Measurements from ENCODE around the gene ACE. TPM values are rescaled to one million over a fixed set of nuclear protein-coding genes. Genes with fewer than 3 reads are reported as not detected.

Gene ACE
- total RNA-seq, 4 donors from 2014 or later, result 4.8 to 10.4 (median 8.2) TPM

GRCh38 chr17:63446753-63447470, 29.9 kb upstream of the ACE start:
- TF ChIP-seq POLR2A (IDR thresholded peaks at IDR 0.05), result no peak
- TF ChIP-seq CTCF (IDR thresholded peaks at IDR 0.05), result peak in 1 of 4 experiments; percentile 47
- TF ChIP-seq EP300 (IDR thresholded peaks at IDR 0.05), result no peak
- TF ChIP-seq POLR2AphosphoS5 (IDR thresholded peaks at IDR 0.05), result no peak
- no peaks in the 10 kb centered on the region for H3K9me3 ChIP-seq
- WGBS, 2 donors (ENCODE audit: low coverage in 1 of 2), result 27% methylated on average over 6 of the region's 44 CpGs; no CpG with 5 or more reads in 1 of the 2 donors

DNA sequence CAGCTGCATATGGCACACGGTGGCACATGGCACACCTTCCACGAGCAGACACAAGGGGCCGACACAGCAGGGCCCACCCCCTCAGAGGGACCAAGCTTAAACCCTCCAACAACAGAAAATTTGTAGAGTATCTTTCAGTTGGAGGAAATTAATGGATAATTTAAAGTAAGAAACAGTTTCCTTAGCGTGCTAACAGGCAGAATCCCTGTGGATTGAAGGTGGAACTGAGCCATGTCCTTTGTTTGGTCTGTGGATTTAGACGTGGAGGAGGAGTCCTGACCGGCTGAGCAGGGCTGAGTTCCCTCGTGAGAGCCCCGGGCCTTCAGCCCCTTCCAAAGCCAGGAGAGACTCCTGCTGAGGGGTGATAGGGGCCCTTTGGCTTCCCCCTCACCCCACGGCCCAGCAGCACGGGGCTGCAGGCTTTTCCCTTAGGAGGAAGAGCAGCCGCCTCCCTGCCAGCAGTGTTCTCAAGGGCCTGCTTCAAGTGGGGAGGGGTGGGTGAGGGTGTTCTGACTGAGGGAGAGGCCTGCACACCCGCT, 29.3 kb upstream of the ACE start:
- no peak for ATAC-seq
- Histone ChIP-seq H3K4me1 (peaks cover 0 to 37% (median 14%) of the 10 kb centered on the region in 3 donors), H3K4me3 (peak overlapping the region in 1 of 2 donors; percentile 72), H3K36me3 (no peaks in the 10 kb centered on the region), H3K27ac (peak overlapping the region in 3 of 4 donors; percentile 80 to 85 (median 85)), H3K9me3 (no peaks in the 10 kb centered on the region), H3K27me3 (peaks cover 6% of the 10 kb centered on the region)
- TF ChIP-seq POLR2AphosphoS5 (IDR thresholded peaks at IDR 0.05) (no peak), CTCF (IDR thresholded peaks at IDR 0.05) (no peak), POLR2A (IDR thresholded peaks at IDR 0.05) (no peak), EP300 (IDR thresholded peaks at IDR 0.05) (no peak)
- 44 to 54% methylated on average over 3 of the region's 12 CpGs for WGBS, 2 donors (ENCODE audit: low coverage in 1 of 2)

More at GRCh38 chr17:63446753-63447470, 29.9 kb upstream of the ACE start:
- Histone ChIP-seq H3K27me3 (peaks cover 6% of the 10 kb centered on the region), H3K4me1 (peaks cover 0 to 37% (median 14%) of the 10 kb centered on the region in 3 donors), H3K27ac (peak overlapping the region; percentile 9 to 85 (median 82)), H3K4me3 (peak overlapping the region; percentile 72 to 75), H3K36me3 (no peaks in the 10 kb centered on the region)
- ATAC-seq, result peak; percentile 65

GRCh38 chr17:63448655-63449054, 28.2 kb upstream of the ACE start:
- Histone ChIP-seq H3K9me3 (no peaks in the 10 kb centered on the region), H3K36me3 (no peaks in the 10 kb centered on the region), H3K27me3 (peaks cover 6% of the 10 kb centered on the region), H3K4me3 (no peak overlapping the region), H3K27ac (no peak overlapping the region), H3K4me1 (peaks cover 0 to 37% (median 14%) of the 10 kb centered on the region in 3 donors)
- ATAC-seq, result no peak
- TF ChIP-seq CTCF (IDR thresholded peaks at IDR 0.05) (no peak), POLR2A (IDR thresholded peaks at IDR 0.05) (no peak), EP300 (IDR thresholded peaks at IDR 0.05) (no peak), POLR2AphosphoS5 (IDR thresholded peaks at IDR 0.05) (no peak)
- WGBS, 2 donors (ENCODE audit: low coverage in 1 of 2), result 89 to 100% methylated on average over 1 to 3 of the region's 3 CpGs

DNA sequence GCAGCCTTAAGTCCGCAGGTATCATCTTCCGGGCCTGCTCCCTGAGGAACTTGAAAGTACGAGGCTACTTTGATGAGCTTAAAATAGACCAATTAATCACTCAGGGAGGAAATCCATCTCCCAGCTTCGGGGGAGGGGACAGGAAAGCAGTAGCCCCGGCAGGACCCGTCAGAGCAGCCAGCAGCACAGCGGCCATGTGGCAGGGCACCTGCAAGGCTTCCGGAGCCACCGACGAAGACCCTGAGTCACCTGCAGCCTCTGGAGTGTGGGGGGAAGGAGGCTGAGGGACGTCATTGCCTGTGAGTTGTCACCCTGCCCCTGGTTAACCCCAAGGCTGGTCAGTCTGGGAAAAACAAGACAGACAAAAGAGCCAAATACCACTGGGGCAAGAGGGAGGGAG, 26.3 kb upstream of the ACE start:
- no peak overlapping the region for H3K4me3 ChIP-seq
- no peak for ATAC-seq
- 40% methylated on average over 1 of the region's 11 CpGs; no CpG with 5 or more reads in 1 of the 2 donors for WGBS, 2 donors (ENCODE audit: low coverage in 1 of 2)
- no peak overlapping the region for H3K27ac ChIP-seq
- TF ChIP-seq EP300 (IDR thresholded peaks at IDR 0.05), result no peak
- H3K4me1 ChIP-seq, result peaks cover 0 to 28% (median 14%) of the 10 kb centered on the region in 3 donors
- no peaks in the 10 kb centered on the region for H3K9me3 ChIP-seq
- H3K36me3 ChIP-seq, result no peaks in the 10 kb centered on the region
- H3K27me3 ChIP-seq, result peaks cover 6% of the 10 kb centered on the region

DNA sequence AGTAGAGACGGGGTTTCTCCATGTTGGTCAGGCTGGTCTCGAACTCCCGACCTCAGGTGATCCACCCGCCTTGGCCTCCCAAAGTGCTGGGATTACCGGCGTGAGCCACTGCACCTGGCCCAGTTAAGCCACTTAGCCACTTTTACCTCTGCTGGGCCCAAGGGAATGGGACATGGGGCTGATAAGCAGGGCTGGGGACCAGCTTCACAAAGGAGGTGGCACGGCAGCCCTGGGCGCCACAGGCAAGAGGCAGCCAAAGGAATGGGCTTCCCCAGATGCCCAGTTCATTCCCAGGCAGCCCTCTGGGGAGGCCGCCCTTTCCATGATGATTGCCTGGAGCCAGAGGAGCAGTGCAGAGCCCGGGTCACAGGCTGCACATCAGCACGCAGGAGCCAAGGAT, 25.7 kb upstream of the ACE start:
- Histone ChIP-seq H3K4me3 (no peak overlapping the region), H3K9me3 (no peaks in the 10 kb centered on the region), H3K4me1 (peaks cover 0 to 22% (median 14%) of the 10 kb centered on the region in 3 donors), H3K36me3 (no peaks in the 10 kb centered on the region), H3K27ac (no peak overlapping the region), H3K27me3 (peaks cover 6% of the 10 kb centered on the region)
- no peak for TF ChIP-seq POLR2A (IDR thresholded peaks at IDR 0.05)
- no peak for TF ChIP-seq EP300 (IDR thresholded peaks at IDR 0.05)
- TF ChIP-seq POLR2AphosphoS5 (IDR thresholded peaks at IDR 0.05), result no peak
- TF ChIP-seq CTCF (IDR thresholded peaks at IDR 0.05), result no peak
- no CpG with 5 or more reads among the region's 11 CpGs for WGBS, 2 donors (ENCODE audit: low coverage in 1 of 2)
- no peak for ATAC-seq

Measured in gastroesophageal sphincter (tissue), 4 donors.